Nephron (organoid): ENCODE measurements around the gene SLC22A2.

Source experiments
- H3K27ac Mint-ChIP-seq, 3 experiments: 2 replicates each; pipeline ENCODE4 v1.8.0; 2020; ENCODE audit warnings: mixed read lengths in 3 of 3, mild to moderate bottlenecking in 2 of 3, moderate library complexity in 1 of 3
- H3K27me3 Mint-ChIP-seq: 2 replicates; pipeline ENCODE4 v1.8.0; 2021; ENCODE audit warnings: low read depth, mild to moderate bottlenecking, moderate library complexity, mixed read lengths
- H3K36me3 Mint-ChIP-seq: 2 replicates; pipeline ENCODE4 v1.8.0; 2020; ENCODE audit warnings: low read depth, mixed read lengths
- H3K4me1 Mint-ChIP-seq: 2 replicates; pipeline ENCODE4 v1.8.0; 2020; ENCODE audit warnings: mixed read lengths
- H3K4me3 Mint-ChIP-seq, 3 experiments: 2 replicates each; pipeline ENCODE4 v1.8.0; 2020; ENCODE audit warnings: mild to moderate bottlenecking in 3 of 3, mixed read lengths in 3 of 3, moderate library complexity in 2 of 3
- H3K9me3 Mint-ChIP-seq: 2 replicates; pipeline ENCODE4 v1.8.0; 2020; ENCODE audit warnings: mixed read lengths
- CTCF ChIP-seq, 3 experiments: fragments of 200-600 bp; sonication (generic); IDR thresholded peaks; one replicate each; pipeline ENCODE4 v1.5.0; 2021; ENCODE audit warnings: antibody characterized with exemption in 3 of 3; ENCODE audit not compliant: unreplicated experiment in 3 of 3

Gene SLC22A2

GRCh38 chr6:160221918-160222317 lies 36.7 kb downstream of the SLC22A2 start:
- no peak overlapping the region for H3K27ac Mint-ChIP-seq
- H3K4me1 Mint-ChIP-seq, result peaks cover 5% of the 10 kb centered on the region
- peaks cover 3% of the 10 kb centered on the region for H3K9me3 Mint-ChIP-seq
- H3K4me3 Mint-ChIP-seq, result no peak overlapping the region
- H3K27me3 Mint-ChIP-seq, result peaks cover 12% of the 10 kb centered on the region
- no peak for TF ChIP-seq CTCF (IDR thresholded peaks at IDR 0.05; ENCODE audit: unreplicated experiment in 3 of 3)
- H3K36me3 Mint-ChIP-seq, result no peaks in the 10 kb centered on the region

- Mint-ChIP-seq H3K36me3 (no peaks in the 10 kb centered on the region), H3K27me3 (peaks cover 12% of the 10 kb centered on the region), H3K9me3 (peaks cover 3% of the 10 kb centered on the region), H3K4me3 (no peak overlapping the region), H3K27ac (no peak overlapping the region), H3K4me1 (peaks cover 5% of the 10 kb centered on the region)
- TF ChIP-seq CTCF (IDR thresholded peaks at IDR 0.05; ENCODE audit: unreplicated experiment in 3 of 3), result no peak
Observed at GRCh38 chr6:160221423-160221822, 37.2 kb downstream of the SLC22A2 start.

- Mint-ChIP-seq H3K27ac (no peak overlapping the region), H3K36me3 (no peaks in the 10 kb centered on the region), H3K4me1 (no peaks in the 10 kb centered on the region), H3K4me3 (no peak overlapping the region), H3K9me3 (peaks cover 12% of the 10 kb centered on the region), H3K27me3 (peaks cover 12% of the 10 kb centered on the region)
- no peak for TF ChIP-seq CTCF (IDR thresholded peaks at IDR 0.05; ENCODE audit: unreplicated experiment in 3 of 3)
Observed at GRCh38 chr6:160218810-160219209, 39.8 kb downstream of the SLC22A2 start.

- no peaks in the 10 kb centered on the region for H3K36me3 Mint-ChIP-seq
- peaks cover 19% of the 10 kb centered on the region for H3K9me3 Mint-ChIP-seq
- H3K27ac Mint-ChIP-seq, result no peak overlapping the region
- H3K4me3 Mint-ChIP-seq, result no peak overlapping the region
- TF ChIP-seq CTCF (IDR thresholded peaks at IDR 0.05; ENCODE audit: unreplicated experiment in 3 of 3), result no peak
- no peaks in the 10 kb centered on the region for H3K4me1 Mint-ChIP-seq
- H3K27me3 Mint-ChIP-seq, result peaks cover 12% of the 10 kb centered on the region
Observed at GRCh38 chr6:160217863-160218262, 40.8 kb downstream of the SLC22A2 start.

- Mint-ChIP-seq H3K9me3 (peaks cover 19% of the 10 kb centered on the region), H3K27ac (no peak overlapping the region), H3K4me3 (no peak overlapping the region), H3K27me3 (peaks cover 12% of the 10 kb centered on the region), H3K4me1 (no peaks in the 10 kb centered on the region), H3K36me3 (no peaks in the 10 kb centered on the region)
- no peak for TF ChIP-seq CTCF (IDR thresholded peaks at IDR 0.05; ENCODE audit: unreplicated experiment in 3 of 3)
Observed at GRCh38 chr6:160217073-160217472, 41.5 kb downstream of the SLC22A2 start.

GRCh38 chr6:160215232-160215631 lies 43.4 kb downstream of the SLC22A2 start:
- no peak overlapping the region for H3K27ac Mint-ChIP-seq
- no peaks in the 10 kb centered on the region for H3K4me1 Mint-ChIP-seq
- TF ChIP-seq CTCF (IDR thresholded peaks at IDR 0.05; ENCODE audit: unreplicated experiment in 3 of 3), result no peak
- peaks cover 32% of the 10 kb centered on the region for H3K9me3 Mint-ChIP-seq
- peaks cover 12% of the 10 kb centered on the region for H3K27me3 Mint-ChIP-seq
- no peak overlapping the region for H3K4me3 Mint-ChIP-seq
- H3K36me3 Mint-ChIP-seq, result no peaks in the 10 kb centered on the region
